Measurements from ENCODE around the gene NTN1. TPM values are rescaled to one million over a fixed set of nuclear protein-coding genes. Genes with fewer than 3 reads are reported as not detected.

The NTN1 gene
- total RNA-seq, 3 donors from 2014 or later (not counting 1 experiment from before 2014, with no cell fraction given) = 0.12 to 0.15 (median 0.14) TPM

DNA sequence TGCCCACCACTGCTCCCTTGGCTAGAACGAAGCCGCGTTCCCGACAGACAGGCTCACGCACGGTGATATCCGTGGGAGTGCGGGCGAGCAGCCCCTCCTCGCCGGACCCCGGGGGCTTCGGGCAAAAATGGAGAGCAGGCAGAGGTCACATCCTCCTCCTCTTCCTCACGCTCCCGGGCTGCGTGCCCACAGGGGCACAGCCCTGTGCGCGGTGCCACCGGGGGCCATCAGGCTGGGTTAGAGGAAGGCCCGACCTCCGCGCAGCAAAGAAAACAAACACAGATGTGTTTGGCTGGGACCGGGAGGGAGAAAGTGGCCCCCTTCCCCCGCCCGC, 519 bp upstream of the NTN1 start:
- no peaks in the 10 kb centered on the region for H3K9me3 Mint-ChIP-seq
- WGBS (ENCODE audit: insufficient coverage) = under 1% methylated on average over 25 of the region's 25 CpGs
- H3K27me3 Mint-ChIP-seq (ENCODE audit: low read depth in 2 of 2) = peaks cover 34 to 47% of the 10 kb centered on the region in 2 donors
- DNase-seq (no peak), ATAC-seq (no peak)
- H3K4me1 ChIP-seq (ENCODE audit: control insufficient read depth, insufficient read depth, low read length) = peaks cover 21% of the 10 kb centered on the region
- intact Hi-C loops (cut with micrococcal nuclease) = loop anchor here (10.0 kb wide), 1 partner anchor 56 kb away; the partner anchor contains the start of gene PIK3R5
- no peaks in the 10 kb centered on the region for H3K36me3 ChIP-seq (ENCODE audit: control insufficient read depth, insufficient read depth, low read length)
- H3K4me1 Mint-ChIP-seq = peaks cover 4 to 6% of the 10 kb centered on the region in 2 donors
- no peaks in the 10 kb centered on the region for H3K9me3 ChIP-seq (ENCODE audit: control insufficient read depth, insufficient read depth, low read length)
- no peak overlapping the region for H3K27ac Mint-ChIP-seq
- peaks cover 28% of the 10 kb centered on the region for H3K27me3 ChIP-seq (ENCODE audit: control insufficient read depth, insufficient read depth, low read length)
- TF ChIP-seq, protein P1, sequence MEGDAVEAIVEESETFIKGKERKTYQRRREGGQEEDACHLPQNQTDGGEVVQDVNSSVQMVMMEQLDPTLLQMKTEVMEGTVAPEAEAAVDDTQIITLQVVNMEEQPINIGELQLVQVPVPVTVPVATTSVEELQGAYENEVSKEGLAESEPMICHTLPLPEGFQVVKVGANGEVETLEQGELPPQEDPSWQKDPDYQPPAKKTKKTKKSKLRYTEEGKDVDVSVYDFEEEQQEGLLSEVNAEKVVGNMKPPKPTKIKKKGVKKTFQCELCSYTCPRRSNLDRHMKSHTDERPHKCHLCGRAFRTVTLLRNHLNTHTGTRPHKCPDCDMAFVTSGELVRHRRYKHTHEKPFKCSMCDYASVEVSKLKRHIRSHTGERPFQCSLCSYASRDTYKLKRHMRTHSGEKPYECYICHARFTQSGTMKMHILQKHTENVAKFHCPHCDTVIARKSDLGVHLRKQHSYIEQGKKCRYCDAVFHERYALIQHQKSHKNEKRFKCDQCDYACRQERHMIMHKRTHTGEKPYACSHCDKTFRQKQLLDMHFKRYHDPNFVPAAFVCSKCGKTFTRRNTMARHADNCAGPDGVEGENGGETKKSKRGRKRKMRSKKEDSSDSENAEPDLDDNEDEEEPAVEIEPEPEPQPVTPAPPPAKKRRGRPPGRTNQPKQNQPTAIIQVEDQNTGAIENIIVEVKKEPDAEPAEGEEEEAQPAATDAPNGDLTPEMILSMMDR (IDR thresholded peaks at IDR 0.05) = no peak
- H3K4me3 Mint-ChIP-seq = peak overlapping the region; percentile 57
- H3K27ac ChIP-seq (ENCODE audit: low read length) = no peak overlapping the region
- H3K36me3 Mint-ChIP-seq = no peaks in the 10 kb centered on the region
- H3K4me3 ChIP-seq (ENCODE audit: low read length) = peak overlapping the region; percentile 39

DNA sequence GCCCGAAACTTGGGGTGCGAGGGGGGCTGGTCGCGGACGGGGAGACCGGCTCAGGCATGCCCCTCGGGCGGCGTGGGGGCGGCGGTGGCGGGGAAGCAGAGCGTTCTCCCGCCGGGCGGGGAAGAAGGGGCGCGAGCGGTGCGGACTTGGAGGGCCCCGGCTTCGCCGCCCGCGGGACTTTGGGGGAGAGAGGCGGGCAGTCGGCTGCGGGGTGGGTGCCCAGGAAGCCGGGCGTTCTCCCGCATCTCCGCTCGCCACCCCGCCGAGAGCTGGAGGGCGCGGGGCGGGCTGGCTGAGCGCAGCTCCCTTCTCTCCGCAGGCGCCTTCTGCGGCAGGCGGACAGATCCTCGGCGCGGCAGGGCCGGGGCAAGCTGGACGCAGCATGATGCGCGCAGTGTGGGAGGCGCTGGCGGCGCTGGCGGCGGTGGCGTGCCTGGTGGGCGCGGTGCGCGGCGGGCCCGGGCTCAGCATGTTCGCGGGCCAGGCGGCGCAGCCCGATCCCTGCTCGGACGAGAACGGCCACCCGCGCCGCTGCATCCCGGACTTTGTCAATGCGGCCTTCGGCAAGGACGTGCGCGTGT, 772 bp downstream of the NTN1 start:
- Histone ChIP-seq H3K36me3 (ENCODE audit: control insufficient read depth, insufficient read depth, low read length) (no peaks in the 10 kb centered on the region), H3K9me3 (ENCODE audit: control insufficient read depth, insufficient read depth, low read length) (no peaks in the 10 kb centered on the region), H3K27me3 (ENCODE audit: control insufficient read depth, insufficient read depth, low read length) (peaks cover 31% of the 10 kb centered on the region), H3K4me3 (ENCODE audit: low read length) (peak overlapping the region; percentile 22), H3K4me1 (ENCODE audit: control insufficient read depth, insufficient read depth, low read length) (peaks cover 21% of the 10 kb centered on the region), H3K27ac (ENCODE audit: low read length) (no peak overlapping the region)
- no peaks in the 10 kb centered on the region for H3K9me3 Mint-ChIP-seq
- peak overlapping the region; percentile 91 for H3K4me3 Mint-ChIP-seq
- peaks cover 4 to 6% of the 10 kb centered on the region in 2 donors for H3K4me1 Mint-ChIP-seq
- H3K27me3 Mint-ChIP-seq (ENCODE audit: low read depth in 2 of 2) = peaks cover 42 to 60% of the 10 kb centered on the region in 2 donors
- ATAC-seq (peak in 1 of 3 donors; percentile 14), DNase-seq (peak in 1 of 2 donors; percentile 12)
- TF ChIP-seq, protein P1 (IDR thresholded peaks at IDR 0.05) = no peak
- no peaks in the 10 kb centered on the region for H3K36me3 Mint-ChIP-seq
- WGBS (ENCODE audit: insufficient coverage) = 2% methylated on average over 79 of the region's 79 CpGs
- intact Hi-C loops (cut with micrococcal nuclease) = loop anchor here (10.0 kb wide), 1 partner anchor 57 kb away; the partner anchor contains the start of gene PIK3R5
- H3K27ac Mint-ChIP-seq = peak overlapping the region in 1 of 2 donors; percentile 78

DNA sequence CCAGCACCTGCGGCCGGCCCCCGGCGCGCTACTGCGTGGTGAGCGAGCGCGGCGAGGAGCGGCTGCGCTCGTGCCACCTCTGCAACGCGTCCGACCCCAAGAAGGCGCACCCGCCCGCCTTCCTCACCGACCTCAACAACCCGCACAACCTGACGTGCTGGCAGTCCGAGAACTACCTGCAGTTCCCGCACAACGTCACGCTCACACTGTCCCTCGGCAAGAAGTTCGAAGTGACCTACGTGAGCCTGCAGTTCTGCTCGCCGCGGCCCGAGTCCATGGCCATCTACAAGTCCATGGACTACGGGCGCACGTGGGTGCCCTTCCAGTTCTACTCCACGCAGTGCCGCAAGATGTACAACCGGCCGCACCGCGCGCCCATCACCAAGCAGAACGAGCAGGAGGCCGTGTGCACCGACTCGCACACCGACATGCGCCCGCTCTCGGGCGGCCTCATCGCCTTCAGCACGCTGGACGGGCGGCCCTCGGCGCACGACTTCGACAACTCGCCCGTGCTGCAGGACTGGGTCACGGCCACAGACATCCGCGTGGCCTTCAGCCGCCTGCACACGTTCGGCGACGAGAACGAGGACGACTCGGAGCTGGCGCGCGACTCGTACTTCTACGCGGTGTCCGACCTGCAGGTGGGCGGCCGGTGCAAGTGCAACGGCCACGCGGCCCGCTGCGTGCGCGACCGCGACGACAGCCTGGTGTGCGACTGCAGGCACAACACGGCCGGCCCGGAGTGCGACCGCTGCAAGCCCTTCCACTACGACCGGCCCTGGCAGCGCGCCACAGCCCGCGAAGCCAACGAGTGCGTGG, 1.5 kb downstream of the NTN1 start:
- peaks cover 42 to 65% of the 10 kb centered on the region in 2 donors for H3K27me3 Mint-ChIP-seq (ENCODE audit: low read depth in 2 of 2)
- no peaks in the 10 kb centered on the region for H3K36me3 Mint-ChIP-seq
- H3K4me1 Mint-ChIP-seq = peaks cover 4 to 6% of the 10 kb centered on the region in 2 donors
- WGBS (ENCODE audit: insufficient coverage) = 5% methylated on average over 106 of the region's 106 CpGs
- H3K9me3 Mint-ChIP-seq = no peaks in the 10 kb centered on the region
- peaks cover 31% of the 10 kb centered on the region for H3K27me3 ChIP-seq (ENCODE audit: control insufficient read depth, insufficient read depth, low read length)
- peak overlapping the region; percentile 91 for H3K4me3 Mint-ChIP-seq
- peak overlapping the region in 1 of 2 donors; percentile 78 for H3K27ac Mint-ChIP-seq
- TF ChIP-seq, protein P1 (IDR thresholded peaks at IDR 0.05) = no peak
- no peak overlapping the region for H3K4me3 ChIP-seq (ENCODE audit: low read length)
- intact Hi-C loops (cut with micrococcal nuclease) = loop anchor here (10.0 kb wide), 1 partner anchor 58 kb away; the partner anchor contains the start of gene PIK3R5
- DNase-seq = peak in 1 of 2 donors; percentile 44
- no peak for ATAC-seq
- no peaks in the 10 kb centered on the region for H3K9me3 ChIP-seq (ENCODE audit: control insufficient read depth, insufficient read depth, low read length)
- H3K4me1 ChIP-seq (ENCODE audit: control insufficient read depth, insufficient read depth, low read length) = peaks cover 21% of the 10 kb centered on the region
- H3K27ac ChIP-seq (ENCODE audit: low read length) = no peak overlapping the region
- H3K36me3 ChIP-seq (ENCODE audit: control insufficient read depth, insufficient read depth, low read length) = no peaks in the 10 kb centered on the region

Measured in natural killer cell (primary cell).